Pulmonary artery endothelial cell (primary cell): Measurements from ENCODE around the gene SRR. TPM values are rescaled to one million over a fixed set of nuclear protein-coding genes. Genes with fewer than 3 reads are reported as not detected.
"Not testable (repeated sequence)": the region's sequence is repeated elsewhere in the genome, so short reads cannot be mapped to it uniquely, and the experiment has no call there.

Experiments
- DNase-seq: peaks from one replicate; pipeline ENCODE4 v3.0.0-alpha.2; 2011; ENCODE audit warnings: low read depth, low spot score
- total RNA-seq: library from RNA; depleted of rRNA; stranded (reverse); fragments of >200 nt; gene quantifications from 2 replicates; pipeline ENCODE4 v1.2.3, GENCODE V29; 2014

The SRR gene, protein sequence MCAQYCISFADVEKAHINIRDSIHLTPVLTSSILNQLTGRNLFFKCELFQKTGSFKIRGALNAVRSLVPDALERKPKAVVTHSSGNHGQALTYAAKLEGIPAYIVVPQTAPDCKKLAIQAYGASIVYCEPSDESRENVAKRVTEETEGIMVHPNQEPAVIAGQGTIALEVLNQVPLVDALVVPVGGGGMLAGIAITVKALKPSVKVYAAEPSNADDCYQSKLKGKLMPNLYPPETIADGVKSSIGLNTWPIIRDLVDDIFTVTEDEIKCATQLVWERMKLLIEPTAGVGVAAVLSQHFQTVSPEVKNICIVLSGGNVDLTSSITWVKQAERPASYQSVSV
- 11.4 and 19.7 TPM in 2 replicates for total RNA-seq

DNA sequence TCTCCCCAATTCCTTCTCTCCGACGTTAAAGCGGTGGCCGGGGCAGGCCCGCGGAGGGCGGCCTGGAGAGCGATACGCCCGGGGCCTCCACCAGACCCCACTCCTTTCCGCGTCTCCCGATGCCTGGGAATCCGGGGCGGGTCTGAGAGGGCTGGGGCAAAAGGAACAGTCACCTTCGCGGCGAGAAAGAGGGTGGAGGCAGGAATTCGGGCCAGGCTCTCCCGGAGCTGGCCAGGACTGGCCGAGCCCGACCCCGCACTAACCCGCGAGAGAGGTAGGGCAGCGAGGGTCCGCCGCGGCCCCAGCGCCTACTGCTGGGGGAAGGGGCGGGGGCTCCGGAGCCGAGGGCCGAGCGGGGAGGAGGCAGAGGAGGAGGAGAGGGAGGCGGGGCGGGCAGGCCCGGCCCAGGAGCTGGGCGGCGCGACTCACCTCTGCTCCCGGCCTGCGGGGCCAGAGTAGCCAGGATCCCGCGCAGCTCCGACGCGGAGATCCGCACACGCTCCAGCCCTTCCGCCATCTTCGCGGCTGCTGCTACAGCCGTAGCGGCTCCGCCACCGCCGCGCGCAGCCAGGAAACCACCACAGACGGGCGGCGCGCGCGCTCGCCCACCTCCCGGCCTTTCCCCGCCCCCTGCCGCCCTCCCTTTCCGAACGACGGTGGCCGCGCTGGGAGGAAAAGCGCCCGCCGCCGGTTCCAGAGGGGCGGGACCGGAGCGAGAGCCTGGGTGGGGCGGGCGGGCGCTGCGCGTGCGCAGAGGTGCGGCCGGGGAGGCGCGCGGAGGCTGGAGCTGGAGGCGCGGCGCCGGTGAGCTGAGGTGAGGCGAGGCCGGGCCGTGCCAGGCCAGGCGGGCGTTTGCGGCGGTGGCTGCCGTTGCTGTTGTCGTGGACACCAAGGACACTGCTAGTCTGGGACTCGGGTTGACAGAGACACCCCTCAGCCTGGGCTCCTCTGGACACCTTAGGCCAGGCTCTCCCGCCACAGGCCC is at the start of gene SRR, which contains the start of gene SMG6:
Gene SRR (plus strand): TSS at position 747 of the 985 bp plus-strand sequence. CDS start 11,611 bp downstream, outside the sequence.
Gene SMG6 (minus strand): TSS at position 582 of the 985 bp plus-strand sequence. CDS start 65 bp downstream, at position 517.
- peak; percentile 54 for DNase-seq

DNA sequence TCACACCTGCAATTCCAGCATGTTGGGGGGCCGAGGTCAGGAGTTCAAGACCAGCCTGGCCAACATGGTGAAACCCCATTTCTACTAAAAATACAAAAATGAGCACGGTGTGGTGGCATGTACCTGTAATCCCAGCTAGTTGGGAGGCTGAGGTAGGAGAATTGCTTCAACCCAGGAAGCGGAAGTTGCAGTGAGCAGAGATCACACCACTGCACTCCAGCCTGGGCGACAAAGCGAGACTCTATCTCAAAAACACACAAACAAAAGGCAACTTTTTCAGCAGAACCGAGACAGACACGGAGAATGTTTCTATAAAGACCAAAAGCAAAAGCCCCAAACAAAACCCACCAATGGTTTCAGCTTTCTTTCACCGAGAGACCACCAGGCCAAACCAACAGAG is 44.9 kb upstream of the SRR start:
- not testable (repeated sequence) for DNase-seq

DNA sequence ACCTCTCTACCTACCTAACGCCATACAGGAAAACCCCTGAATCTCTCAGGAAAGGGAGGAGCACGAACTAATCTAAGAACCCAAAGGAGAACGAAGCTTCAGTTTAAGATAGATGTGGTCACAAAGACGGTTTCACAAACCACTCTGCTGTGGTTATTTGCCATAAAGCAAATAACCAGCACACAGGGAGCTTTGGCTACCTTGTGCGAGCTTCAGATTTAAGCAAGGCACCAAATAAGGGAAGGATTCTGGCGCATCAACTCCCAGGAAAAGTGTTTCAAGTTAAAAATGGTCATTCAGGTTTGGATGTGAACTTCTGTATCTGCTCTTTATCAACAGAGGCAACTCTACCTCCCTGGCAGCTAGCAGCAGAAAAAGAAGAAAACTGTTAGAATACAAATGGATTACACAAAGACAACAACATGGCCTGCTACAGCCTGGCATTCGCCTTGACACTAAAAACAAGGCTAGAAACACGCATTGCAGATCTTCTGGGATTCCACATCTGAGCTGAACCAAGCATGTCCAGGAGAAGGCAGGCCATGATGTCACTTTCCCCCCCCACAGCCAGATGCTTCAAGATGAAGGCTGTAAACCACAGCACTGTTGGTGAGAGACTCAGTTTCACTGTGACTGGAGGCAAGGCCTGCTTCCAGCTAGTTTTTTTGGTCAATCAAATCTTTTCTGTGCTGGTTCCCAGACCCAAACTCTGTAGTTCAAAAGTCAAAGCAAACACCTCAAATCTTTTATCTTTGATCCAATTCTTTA is 43.8 kb upstream of the SRR start:
- no peak for DNase-seq

DNA sequence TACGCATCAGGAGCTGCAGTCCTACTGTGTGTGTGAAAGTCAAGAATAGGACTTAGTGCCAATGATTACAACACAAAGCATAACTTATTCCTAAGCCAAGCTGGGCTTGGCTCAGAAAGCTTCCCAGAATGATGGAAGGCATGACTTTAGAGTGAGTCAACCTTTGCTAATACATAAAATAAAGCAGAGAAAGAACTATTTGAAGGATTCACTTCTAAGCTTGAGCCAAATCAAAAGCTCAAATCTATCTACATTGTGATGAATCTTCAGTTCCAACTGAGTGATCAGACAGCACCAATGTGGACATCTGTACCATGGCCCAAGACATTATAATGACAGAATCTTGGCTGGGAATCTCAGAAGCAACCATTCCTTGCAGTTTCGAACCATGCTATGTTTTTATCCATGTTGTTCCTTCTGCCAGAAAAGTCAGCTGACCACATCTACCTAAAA is 41.6 kb upstream of the SRR start:
- no peak for DNase-seq

DNA sequence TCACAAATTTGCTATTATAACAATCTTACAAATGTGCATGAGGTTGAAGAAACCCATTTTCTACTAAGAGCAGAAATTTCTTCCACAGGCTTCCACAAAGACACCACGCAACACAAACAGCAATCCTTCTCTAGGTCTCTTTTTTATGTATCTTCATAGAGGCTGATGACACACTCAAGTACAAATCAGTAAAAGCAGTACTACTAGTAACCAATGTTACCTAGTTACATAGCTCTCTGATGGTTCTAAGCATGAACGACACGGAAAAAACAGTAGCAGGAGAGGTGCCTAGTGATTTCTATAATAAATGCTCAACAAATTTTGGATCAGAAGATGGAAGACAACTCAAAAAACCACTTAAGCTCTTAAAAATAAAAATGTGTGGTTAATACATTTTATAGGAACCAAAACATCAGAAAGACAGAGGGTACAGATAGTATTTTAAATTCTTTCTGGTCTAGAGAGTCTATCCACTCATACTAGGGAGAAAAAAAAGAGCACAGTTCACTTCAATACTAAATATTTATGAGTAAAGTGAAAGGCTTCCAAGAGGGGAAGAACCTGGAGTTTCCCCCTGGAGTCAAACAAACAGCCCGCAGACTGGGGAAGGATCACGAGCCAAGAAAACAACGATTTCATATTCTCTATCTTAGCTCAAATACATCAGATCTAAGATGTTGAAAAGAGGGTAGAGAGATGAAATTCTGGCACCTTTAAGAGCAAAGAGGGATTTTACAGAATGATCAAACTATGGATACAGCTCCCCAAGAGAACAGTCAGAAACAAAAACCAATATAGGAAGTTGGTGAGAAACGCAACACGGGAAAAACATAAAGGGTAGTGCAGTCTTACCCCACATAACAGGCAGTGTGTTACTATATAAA is 40.3 kb upstream of the SRR start:
- no peak for DNase-seq

DNA sequence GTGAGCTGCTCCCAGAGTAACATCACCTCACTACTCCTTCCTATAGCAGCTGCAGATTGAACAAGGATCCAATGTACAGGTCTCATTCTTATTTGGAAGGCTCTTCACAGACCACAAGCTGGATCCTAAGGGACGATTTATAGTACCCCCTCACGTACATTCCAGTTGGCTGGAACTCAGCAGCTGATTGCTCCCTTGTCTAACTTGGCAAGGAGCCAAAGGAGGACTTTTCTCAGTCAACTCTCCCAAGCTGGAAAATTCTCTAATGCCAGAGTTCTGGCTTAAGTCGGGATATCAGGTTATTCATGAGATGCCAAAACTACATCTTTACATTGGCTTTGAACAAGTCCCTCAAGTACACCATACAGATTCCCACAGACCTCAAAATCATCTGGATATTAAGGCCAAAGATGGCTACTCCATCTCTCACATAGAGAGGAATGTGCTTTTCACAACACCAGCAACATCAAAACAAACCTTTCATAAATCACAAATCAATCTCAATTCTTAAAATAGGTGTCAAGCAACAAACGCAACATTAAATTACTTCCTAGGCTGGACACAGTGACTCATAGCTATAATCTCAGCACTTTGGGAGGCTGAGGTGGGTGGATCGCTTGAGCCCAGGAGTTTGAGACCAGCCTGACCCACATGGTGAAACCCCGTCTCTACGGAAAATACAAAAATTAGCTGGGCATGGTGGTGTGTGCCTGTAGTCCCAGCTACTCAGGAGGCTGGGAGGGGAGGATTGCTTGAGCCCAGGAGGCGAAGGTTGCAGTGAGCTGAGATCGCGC is 39.5 kb upstream of the SRR start:
- DNase-seq, result no peak

DNA sequence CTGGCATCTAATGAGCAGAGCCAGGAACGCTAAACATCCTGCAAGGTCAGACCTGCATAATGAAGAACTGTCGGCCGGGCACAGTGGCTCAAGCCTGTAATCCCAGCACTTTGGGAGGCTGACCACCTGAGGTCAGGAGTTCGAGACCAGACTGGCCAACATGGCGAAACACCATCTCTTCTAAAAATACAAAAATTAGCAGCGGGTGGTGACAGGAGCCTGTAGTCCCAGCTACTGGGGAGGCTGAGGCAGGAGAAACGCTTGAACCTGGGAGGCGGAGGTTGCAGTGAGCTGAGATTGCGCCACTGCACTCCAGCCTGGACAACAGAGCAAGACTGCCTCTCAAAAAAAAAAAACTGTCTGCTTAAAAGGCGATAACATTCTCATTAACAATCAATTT is 38.6 kb upstream of the SRR start:
- DNase-seq, result not testable (repeated sequence)

DNA sequence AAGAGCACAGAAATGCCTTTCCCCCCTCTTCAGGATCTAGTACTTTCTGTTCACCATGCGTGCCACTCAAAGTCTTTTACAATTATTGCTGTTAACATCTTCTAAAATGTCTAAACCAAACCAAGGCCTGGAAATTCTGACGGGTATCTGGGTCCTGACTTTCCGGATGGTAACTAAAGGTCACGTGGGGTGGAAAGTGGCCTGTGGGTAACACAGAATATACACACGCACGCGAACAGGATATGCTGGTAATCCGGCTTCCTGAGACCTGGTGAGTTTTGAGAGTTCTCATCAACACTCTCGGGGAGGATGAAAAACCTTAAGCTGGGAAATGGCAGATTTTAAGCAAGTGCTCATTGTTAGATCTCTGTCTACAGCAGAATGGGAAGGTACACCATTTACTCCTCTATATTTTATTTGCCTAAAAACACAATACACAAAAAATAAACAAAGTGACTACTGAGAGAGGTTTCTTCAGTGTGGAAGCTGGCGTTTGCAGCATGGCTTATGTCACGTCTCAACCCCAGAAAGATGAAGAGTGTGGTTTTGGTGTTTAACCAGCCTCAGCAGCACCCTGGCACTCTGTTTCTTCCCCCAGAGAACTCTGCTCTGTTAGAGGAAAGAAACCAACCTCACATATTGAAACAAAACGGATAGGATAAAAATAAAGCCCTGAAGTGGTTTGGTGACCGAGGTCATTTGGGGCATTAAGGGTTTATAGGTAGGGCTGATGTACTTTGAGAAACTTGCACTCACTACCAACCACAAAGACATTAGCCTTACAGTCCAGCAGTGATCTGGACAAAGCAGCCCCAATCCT is 37.5 kb upstream of the SRR start:
- no peak for DNase-seq

DNA sequence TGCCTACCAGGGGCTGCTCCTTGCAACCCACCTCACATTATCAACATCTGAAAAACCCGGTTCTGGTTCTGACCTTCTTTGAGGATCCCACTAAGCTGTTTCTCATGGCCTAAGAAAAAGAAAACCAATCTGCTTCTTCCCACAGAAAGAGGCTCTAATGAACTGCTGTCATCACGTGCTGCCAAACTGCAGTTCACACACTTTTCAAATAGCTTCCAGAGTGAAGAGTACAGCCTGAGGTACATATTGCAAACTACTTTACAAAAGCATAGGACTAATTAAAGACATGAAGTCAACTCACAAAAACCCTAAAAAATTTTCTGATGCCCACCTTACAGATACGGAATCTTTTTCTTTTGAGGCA is 36.9 kb upstream of the SRR start:
- DNase-seq, result no peak

DNA sequence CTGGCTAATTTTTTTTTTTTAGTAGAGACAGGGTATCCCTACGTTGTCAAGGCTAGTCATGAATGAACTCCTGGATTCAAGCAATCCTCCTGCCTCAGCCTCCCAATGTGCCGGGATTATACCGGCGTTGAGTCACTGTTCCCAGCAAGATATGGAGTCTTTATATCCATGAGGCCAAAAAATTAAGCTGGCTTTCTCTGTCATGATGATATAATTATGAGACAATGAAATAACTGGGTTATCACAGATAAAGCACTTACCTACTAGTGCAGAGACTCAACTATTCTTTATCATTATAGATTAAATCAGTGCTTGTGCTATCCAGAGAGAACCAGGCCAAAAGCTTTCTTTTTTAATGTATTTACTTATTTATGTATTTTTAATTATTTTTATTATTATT is 36.4 kb upstream of the SRR start:
- no peak for DNase-seq

DNA sequence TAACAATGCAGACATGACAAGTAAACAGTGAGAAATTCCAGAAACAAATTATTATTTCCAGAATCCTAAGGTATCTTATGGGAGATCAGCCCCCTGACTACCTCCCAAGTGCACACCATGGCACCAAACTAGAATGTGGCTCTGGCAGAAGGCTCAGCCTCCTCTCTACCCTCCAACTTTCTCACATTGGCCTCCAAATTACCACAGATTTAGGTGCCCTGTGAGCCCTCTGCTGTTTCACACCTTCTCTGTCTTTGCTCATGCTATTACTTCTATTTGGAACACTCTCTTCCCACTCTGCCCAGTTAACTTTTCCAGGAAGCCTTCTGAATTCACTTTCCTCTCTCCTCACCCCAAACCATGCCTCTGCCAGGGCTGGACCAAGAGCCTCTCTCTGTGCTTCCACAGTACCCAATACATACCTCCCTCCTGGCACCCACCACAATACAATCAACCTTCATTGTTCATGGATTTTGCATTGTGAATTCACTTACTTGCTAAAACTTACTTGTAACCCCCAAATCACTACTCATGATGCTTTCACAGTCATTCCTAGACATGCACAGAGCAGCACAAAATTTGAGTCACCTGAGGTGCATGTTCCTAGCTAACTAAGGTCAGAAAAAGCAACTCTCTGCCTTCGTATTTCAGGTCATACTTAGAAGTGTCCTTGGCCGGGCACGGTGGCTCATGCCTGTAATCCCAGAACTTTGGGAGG is 31.6 kb upstream of the SRR start:
- no peak for DNase-seq

DNA sequence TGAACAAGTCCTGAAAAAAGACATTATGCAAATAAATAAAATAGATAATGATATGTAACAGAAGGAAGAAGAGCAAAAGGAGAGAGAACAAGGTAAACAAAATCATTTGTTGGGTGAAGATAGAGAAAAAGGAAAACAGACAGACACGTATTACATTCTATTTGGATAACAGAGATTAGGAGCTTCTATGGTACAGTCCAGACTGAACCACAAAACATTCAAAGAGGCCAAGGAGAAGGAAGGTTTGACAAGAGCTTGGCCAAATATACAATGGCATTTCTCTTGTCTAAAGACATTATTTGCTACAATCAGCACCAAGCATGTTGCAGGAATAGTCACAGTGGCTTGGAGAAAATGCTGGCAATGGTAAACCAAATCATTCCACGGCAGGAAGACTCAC is 29.3 kb upstream of the SRR start:
- no peak for DNase-seq

DNA sequence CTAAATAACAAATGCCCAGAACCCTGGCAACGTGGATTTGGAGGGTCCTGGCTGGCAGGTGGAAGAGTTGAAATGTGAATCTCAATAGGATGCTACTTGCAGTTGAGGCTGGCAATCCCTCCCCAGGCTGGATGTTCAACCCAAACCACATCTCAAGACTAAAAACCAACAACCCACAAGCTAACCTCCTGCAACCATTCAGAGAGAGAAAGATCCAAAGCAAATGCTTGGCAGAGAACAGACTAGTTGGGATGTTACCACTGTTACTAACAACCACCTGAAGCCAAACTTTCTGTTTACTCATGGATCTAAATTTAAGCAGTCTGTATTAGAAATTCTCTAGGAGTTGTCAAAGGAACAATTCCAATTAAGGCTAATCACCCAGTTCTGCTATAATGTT is 28.0 kb upstream of the SRR start:
- no peak for DNase-seq

DNA sequence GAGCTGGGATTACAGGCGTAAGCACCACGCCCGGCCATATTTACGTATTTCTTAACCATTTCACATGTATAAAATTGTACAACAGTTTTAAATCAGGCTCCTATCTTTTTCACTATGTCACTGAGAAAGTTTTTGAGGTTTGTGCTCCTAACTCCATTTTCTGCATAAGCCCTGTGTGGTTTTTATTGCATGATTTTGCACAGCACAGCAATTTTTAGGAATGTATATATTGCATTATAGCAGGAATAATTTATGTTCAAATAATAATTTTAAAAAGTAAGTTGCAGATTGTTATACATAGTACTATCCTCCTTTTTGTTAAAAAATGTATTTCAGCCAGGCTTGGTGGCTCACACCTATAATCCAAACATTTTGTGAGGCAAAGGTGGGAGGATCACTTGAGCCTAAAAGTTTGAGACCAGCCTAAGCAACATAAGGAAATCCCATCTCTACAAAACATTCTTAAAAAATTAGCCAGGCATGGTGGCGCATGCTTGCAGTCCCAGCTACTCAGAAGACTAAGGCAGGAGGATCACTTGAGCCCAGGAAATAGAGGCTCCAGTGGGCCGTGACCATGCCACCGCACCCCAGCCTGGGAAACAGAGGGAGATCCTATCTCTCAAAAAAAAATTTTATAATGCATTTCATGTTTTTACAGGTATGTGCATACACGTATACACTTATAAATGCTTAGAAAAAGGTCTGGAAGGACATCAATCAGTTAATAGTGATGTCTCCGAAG is 26.1 kb upstream of the SRR start:
- no peak for DNase-seq

DNA sequence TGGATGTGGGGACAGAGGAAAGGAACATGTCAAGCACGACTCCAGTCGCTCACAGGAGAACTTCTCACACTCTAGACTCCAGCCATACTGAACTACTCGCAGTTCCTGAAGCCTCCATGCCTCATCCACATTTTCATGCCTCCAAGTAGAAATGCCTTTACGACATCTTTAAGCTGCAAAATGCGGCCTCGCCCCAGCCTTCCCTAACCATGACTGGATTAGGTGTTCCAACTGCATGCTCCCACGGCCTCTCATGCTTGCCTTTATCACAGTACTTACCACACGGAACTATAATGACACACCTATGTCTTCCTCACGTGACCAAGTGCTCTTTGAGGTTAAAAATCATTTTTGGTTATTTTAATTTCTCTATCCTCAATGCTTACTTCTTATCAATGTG is 24.0 kb upstream of the SRR start:
- DNase-seq, result no peak

DNA sequence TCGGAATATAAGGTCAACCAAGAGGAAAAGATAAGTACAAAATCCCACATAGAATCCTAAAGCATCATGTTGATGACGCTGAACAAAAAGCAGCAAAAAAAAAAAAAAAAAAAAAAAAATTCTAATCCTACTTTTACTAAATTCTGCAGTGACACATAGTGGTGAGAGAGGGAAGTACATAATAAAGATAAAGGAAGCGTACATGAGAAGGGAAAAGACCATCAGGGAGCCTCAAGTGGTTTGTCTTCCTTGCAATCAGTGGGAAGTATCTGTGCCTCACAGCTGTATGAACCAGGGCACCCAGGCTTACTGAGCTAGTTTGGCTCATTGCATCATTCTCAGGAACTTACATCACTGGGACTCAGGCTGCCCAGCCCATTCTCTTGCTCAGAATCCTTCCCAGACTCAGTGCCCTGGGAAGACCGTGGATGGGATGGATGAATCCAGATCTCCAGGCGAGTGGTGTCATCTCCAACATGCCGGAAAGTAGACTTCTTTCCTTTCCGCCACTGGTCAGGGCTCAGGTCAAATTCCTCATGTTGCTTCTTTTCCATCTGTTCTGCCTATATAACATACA is 21.4 kb upstream of the SRR start:
- peak; percentile 15 for DNase-seq

DNA sequence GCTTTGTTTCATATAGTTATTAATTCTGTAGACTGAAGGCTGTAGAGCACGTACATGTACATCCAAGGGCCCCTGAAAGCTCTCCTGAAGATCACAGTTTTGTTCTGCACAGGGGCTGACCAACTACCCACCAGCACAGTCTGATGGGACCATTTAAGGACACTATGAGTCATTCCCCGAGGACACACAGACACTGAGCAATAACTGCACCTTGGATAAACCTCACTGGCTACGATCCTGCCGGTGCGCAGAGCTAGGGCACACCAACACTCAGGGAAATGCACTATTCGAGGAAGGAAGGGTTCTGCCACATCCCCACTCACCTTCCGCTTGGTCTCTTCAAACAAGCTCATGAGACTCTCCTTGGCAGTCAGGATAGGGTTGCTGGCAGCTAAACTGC is 20.4 kb upstream of the SRR start:
- no peak for DNase-seq
